Upper lobe of left lung (tissue), 6 donors: ENCODE measurements around the gene ASCL5. TPM values are rescaled to one million over a fixed set of nuclear protein-coding genes. Genes with fewer than 3 reads are reported as not detected.

Experiments used
- ATAC-seq, 2 donors: fragments of 200-7000 bp; cut with Tn5 transposase; one replicate each; pipeline ENCODE4 v1.9.1; 2022; ENCODE audit warnings: mild to moderate bottlenecking in 2 of 2, moderate library complexity in 2 of 2; ENCODE audit not compliant: low FRiP score in 2 of 2
- DNase-seq, 2 donors: peaks; one replicate each; pipeline ENCODE4 v3.0.0-alpha.2; 2019 to 2020
- H3K27ac ChIP-seq, 4 donors: fragments of 200-600 bp; sonication (generic); one replicate each; pipeline ENCODE4 v1.5.1; 2016 to 2019
- H3K27me3 ChIP-seq, 4 donors: fragments of 200-600 bp; sonication (generic); one replicate each; pipeline ENCODE4 v1.5.1; 2017 to 2019
- H3K36me3 ChIP-seq, 4 donors: fragments of 200-600 bp; sonication (generic); one replicate each; pipeline ENCODE4 v1.5.1; 2016 to 2019
- H3K4me1 ChIP-seq, 4 donors: fragments of 200-600 bp; sonication (generic); one replicate each; pipeline ENCODE4 v1.5.1; 2018 to 2019
- H3K4me3 ChIP-seq, 4 donors: fragments of 200-600 bp; sonication (generic); one replicate each; pipeline ENCODE4 v1.5.1; 2017 to 2019; ENCODE audit warnings: mild to moderate bottlenecking in 2 of 4, moderate library complexity in 1 of 4
- H3K9me3 ChIP-seq, 4 donors: fragments of 200-600 bp; sonication (generic); one replicate each; pipeline ENCODE4 v1.5.1; 2018 to 2019
- EP300 ChIP-seq, 4 donors: sonication (generic); formaldehyde crosslinking; IDR thresholded peaks; one replicate each; pipeline ENCODE4 v1.5.1; 2017; ENCODE audit warnings: antibody characterized with exemption in 4 of 4, control low read depth in 2 of 4
- POLR2A ChIP-seq, 4 donors: fragments of 450-650 bp; IDR thresholded peaks; one replicate each; pipeline ENCODE4 v1.5.1; 2016 to 2017; ENCODE audit warnings: antibody characterized with exemption in 4 of 4, mild to moderate bottlenecking in 2 of 4
- POLR2AphosphoS5 ChIP-seq, 2 donors: sonication (generic); formaldehyde crosslinking; IDR thresholded peaks; one replicate each; pipeline ENCODE4 v1.5.1; 2017; ENCODE audit warnings: antibody characterized with exemption in 2 of 2
- WGBS, 2 donors: methylation state at CpG; one replicate each; pipeline ENCODE4 v1.1.5; 2017 to 2018; 5-methylcytosine and 5-hydroxymethylcytosine counted together
- total RNA-seq, 6 donors: library from RNA; depleted of rRNA in 4 of 6; stranded (reverse); fragments of >200 nt in 4 of 6; gene quantifications; one replicate each; pipeline versions ENCODE4 v1.1.0 to v1.2.1, GENCODE V29; 2016 to 2021
- TF ChIP-seq, protein P1 (sequence below), 6 experiments: fragments of 450-650 bp in 4 of 6; fragments of 200-600 bp in 2 of 6; sonication (generic) in 2 of 6; IDR thresholded peaks; one replicate each; pipeline ENCODE4 v1.5.1; 2016 to 2019; ENCODE audit warnings: antibody characterized with exemption in 6 of 6
- donor health status: DM: no; HTN: no; CAD: no; lungs with moderate emphysema.
- donor health status: DM: no; HTN: yes; CAD: no; lungs with severe emphysema.

The ASCL5 gene
- total RNA-seq, 6 donors from 2014 or later = not detected

DNA sequence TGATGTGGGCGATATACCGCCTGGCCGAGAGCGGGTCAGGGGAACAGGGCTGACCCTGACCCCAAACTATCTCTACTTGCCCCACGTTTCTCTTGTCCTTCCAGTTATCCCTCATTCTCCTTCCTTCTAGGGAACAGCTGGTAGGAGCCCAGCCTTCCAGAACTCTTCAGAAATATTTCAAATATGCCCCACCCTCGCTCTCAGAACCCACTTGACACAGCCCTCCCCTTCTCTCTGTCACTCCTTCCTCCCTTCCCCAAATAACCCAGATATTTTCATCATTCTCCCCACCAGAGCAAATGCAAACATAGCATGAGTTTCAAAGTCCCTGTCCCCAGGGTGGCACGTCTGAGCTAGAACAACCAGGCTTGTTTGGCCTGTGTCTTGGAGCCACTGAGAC, 15.8 kb downstream of the ASCL5 start:
- TF ChIP-seq POLR2AphosphoS5 (IDR thresholded peaks at IDR 0.05) (no peak), EP300 (IDR thresholded peaks at IDR 0.05) (no peak), POLR2A (IDR thresholded peaks at IDR 0.05) (no peak)
- TF ChIP-seq, protein P1, sequence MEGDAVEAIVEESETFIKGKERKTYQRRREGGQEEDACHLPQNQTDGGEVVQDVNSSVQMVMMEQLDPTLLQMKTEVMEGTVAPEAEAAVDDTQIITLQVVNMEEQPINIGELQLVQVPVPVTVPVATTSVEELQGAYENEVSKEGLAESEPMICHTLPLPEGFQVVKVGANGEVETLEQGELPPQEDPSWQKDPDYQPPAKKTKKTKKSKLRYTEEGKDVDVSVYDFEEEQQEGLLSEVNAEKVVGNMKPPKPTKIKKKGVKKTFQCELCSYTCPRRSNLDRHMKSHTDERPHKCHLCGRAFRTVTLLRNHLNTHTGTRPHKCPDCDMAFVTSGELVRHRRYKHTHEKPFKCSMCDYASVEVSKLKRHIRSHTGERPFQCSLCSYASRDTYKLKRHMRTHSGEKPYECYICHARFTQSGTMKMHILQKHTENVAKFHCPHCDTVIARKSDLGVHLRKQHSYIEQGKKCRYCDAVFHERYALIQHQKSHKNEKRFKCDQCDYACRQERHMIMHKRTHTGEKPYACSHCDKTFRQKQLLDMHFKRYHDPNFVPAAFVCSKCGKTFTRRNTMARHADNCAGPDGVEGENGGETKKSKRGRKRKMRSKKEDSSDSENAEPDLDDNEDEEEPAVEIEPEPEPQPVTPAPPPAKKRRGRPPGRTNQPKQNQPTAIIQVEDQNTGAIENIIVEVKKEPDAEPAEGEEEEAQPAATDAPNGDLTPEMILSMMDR (IDR thresholded peaks at IDR 0.05) = no peak
- H3K9me3 ChIP-seq = no peaks in the 10 kb centered on the region
- H3K4me1 ChIP-seq = peaks cover 0 to 23% (median 12%) of the 10 kb centered on the region in 4 donors
- H3K4me3 ChIP-seq = no peak overlapping the region
- DNase-seq (no peak), ATAC-seq (no peak)
- H3K36me3 ChIP-seq = no peaks in the 10 kb centered on the region
- peaks cover 0 to 9% (median 4%) of the 10 kb centered on the region in 4 donors for H3K27me3 ChIP-seq
- H3K27ac ChIP-seq = no peak overlapping the region
- WGBS, 2 donors = 60 to 70% methylated on average over 7 of the region's 7 CpGs

DNA sequence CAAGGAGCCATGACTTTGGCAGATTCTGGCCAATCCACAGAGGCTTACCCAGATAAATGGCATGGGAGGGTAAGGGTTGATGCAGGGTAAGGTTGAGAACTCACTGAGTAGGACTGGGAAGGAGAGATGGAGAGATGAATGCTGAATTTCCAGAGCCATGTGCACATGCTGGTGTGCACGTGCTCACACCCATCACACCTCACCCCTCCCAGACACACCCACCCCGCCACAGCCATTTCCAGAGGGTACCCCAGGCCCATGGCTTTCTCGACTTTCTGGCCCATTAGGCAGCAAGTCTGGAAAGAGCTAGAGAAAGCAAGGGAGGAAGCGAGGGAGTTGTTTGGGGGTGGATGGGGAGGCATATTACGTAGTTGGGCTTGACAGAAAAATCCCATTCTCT, 16.4 kb downstream of the ASCL5 start:
- Histone ChIP-seq H3K36me3 (no peaks in the 10 kb centered on the region), H3K27ac (no peak overlapping the region), H3K9me3 (no peaks in the 10 kb centered on the region), H3K27me3 (peaks cover 0 to 9% (median 4%) of the 10 kb centered on the region in 4 donors), H3K4me3 (no peak overlapping the region), H3K4me1 (peaks cover 0 to 23% (median 12%) of the 10 kb centered on the region in 4 donors)
- no peak for ATAC-seq
- DNase-seq = no peak
- WGBS, 2 donors = 87 to 93% methylated on average over 5 of the region's 5 CpGs
- TF ChIP-seq POLR2A (IDR thresholded peaks at IDR 0.05) = no peak
- no peak for TF ChIP-seq EP300 (IDR thresholded peaks at IDR 0.05)
- TF ChIP-seq POLR2AphosphoS5 (IDR thresholded peaks at IDR 0.05) = no peak

DNA sequence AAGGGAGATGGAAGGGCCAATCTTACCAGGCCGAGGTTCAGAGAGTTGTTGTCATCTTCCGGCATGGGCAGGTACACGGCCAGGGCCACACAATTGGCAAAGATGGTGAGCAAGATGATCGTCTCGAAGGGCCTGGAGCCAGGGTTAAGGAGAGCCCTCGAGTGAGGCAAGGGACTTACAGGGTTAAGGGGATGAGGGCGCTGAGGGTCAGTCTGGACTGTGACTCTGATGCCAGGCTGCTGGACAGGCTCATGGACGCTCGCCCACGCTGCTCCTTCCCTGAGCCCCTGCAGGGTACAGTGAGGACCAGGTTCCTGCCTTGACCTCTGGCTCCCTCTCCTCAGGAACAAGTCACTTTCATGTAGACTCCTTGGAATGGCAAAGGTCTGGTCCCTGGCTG, 16.8 kb downstream of the ASCL5 start:
- H3K9me3 ChIP-seq = no peaks in the 10 kb centered on the region
- no peaks in the 10 kb centered on the region for H3K36me3 ChIP-seq
- H3K4me1 ChIP-seq = peaks cover 0 to 23% (median 11%) of the 10 kb centered on the region in 4 donors
- TF ChIP-seq EP300 (IDR thresholded peaks at IDR 0.05) (no peak), POLR2A (IDR thresholded peaks at IDR 0.05) (no peak), POLR2AphosphoS5 (IDR thresholded peaks at IDR 0.05) (no peak)
- TF ChIP-seq, protein P1 (IDR thresholded peaks at IDR 0.05) = no peak
- 91% methylated on average over 7 to 10 of the region's 10 CpGs for WGBS, 2 donors
- H3K27ac ChIP-seq = no peak overlapping the region
- peaks cover 0 to 9% (median 4%) of the 10 kb centered on the region in 4 donors for H3K27me3 ChIP-seq
- H3K4me3 ChIP-seq = no peak overlapping the region
- DNase-seq = no peak
- no peak for ATAC-seq

DNA sequence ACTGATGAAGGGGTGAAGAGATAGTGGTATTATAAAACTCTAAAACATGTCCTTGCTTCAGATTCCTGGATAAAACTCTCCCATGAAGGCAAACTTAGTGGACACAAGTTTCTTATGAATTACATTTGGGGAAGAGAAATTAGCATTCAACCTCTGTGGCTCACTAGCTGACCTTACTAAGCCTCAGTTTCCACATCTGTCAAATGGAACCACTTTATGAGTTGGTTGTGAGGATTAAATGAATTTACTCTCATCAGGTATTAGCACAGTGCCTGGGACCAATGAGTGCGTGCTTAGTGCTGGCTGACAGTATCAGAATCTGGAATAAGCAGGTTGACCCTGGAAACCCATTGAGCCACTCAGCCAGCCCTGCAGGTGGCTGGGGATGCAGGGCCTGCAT, 17.3 kb downstream of the ASCL5 start:
- H3K36me3 ChIP-seq = no peaks in the 10 kb centered on the region
- H3K27me3 ChIP-seq = peaks cover 0 to 4% (median 1%) of the 10 kb centered on the region in 4 donors
- WGBS, 2 donors = 93 to 100% methylated on average over 1 of the region's 1 CpG
- H3K4me1 ChIP-seq = peaks cover 0 to 18% (median 9%) of the 10 kb centered on the region in 4 donors
- ATAC-seq (no peak), DNase-seq (no peak)
- TF ChIP-seq, protein P1 (IDR thresholded peaks at IDR 0.05) = no peak
- TF ChIP-seq POLR2AphosphoS5 (IDR thresholded peaks at IDR 0.05) (no peak), POLR2A (IDR thresholded peaks at IDR 0.05) (no peak), EP300 (IDR thresholded peaks at IDR 0.05) (no peak)
- no peak overlapping the region for H3K27ac ChIP-seq
- H3K9me3 ChIP-seq = no peaks in the 10 kb centered on the region
- H3K4me3 ChIP-seq = no peak overlapping the region

DNA sequence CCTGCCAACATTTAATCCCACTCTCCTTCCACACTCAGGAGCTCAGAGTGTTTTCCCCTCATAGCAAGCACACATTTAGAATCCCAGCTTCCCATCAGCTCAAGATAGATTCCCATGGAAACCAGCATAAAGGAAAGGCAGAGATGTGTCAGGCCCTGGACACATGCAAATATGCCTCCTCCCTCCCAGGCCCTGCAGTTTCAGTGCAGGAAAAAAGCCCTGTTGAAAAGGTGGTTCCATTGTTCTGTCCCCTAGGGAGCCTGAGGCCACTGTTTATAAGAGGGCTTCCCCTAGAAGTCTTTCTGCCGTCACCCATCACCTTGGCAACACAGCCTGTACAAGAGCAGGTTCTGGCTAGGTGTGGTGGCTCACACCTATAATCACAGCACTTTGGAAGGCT, 18.4 kb downstream of the ASCL5 start:
- Histone ChIP-seq H3K27ac (no peak overlapping the region), H3K4me3 (no peak overlapping the region), H3K9me3 (no peaks in the 10 kb centered on the region), H3K27me3 (no peaks in the 10 kb centered on the region), H3K36me3 (no peaks in the 10 kb centered on the region), H3K4me1 (peaks cover 0 to 10% (median 0%) of the 10 kb centered on the region in 4 donors)
- no peak for DNase-seq
- WGBS, 2 donors = 44 to 76% methylated on average over 1 of the region's 1 CpG
- TF ChIP-seq, protein P1 (IDR thresholded peaks at IDR 0.05) = no peak
- no peak for TF ChIP-seq EP300 (IDR thresholded peaks at IDR 0.05)
- TF ChIP-seq POLR2AphosphoS5 (IDR thresholded peaks at IDR 0.05) = no peak
- no peak for TF ChIP-seq POLR2A (IDR thresholded peaks at IDR 0.05)
- ATAC-seq = no peak
